ENCODE measurements around the gene CRTC2.

Gene CRTC2

GRCh38 chr1:153932156-153933131 is 26.0 kb downstream of the CRTC2 start:
- Histone ChIP-seq H3K4me3 (replicated peaks; ENCODE audit: insufficient read depth, low read length) (no peak overlapping the region), H3K27ac (replicated peaks) (no peak overlapping the region), H3K27me3 (ENCODE audit: insufficient read depth, poor library complexity, severe bottlenecking) (no peaks in the 10 kb centered on the region)
- TF ChIP-seq CTCF (IDR thresholded peaks at IDR 0.05; ENCODE audit: insufficient read depth, low read length) (no peak), SPI1 (IDR thresholded peaks at IDR 0.05; ENCODE audit: borderline replicate concordance, low read depth) (no peak), REST (IDR thresholded peaks at IDR 0.05; ENCODE audit: insufficient replicate concordance, low read depth) (no peak), POLR2AphosphoS5 (IDR thresholded peaks at IDR 0.05; ENCODE audit: low read depth) (no peak), GABPA (IDR thresholded peaks at IDR 0.05; ENCODE audit: low read depth) (no peak)
- no peak for DNase-seq (ENCODE audit: low read depth in 1 of 2, low spot score in 1 of 2)

GRCh38 chr1:153929981-153930948 is 28.1 kb downstream of the CRTC2 start:
- no peak overlapping the region for H3K4me3 ChIP-seq (replicated peaks; ENCODE audit: insufficient read depth, low read length)
- no peak overlapping the region for H3K27ac ChIP-seq (replicated peaks)
- no peak for TF ChIP-seq CTCF (IDR thresholded peaks at IDR 0.05; ENCODE audit: insufficient read depth, low read length)
- no peak for TF ChIP-seq SPI1 (IDR thresholded peaks at IDR 0.05; ENCODE audit: borderline replicate concordance, low read depth)
- no peak for TF ChIP-seq GABPA (IDR thresholded peaks at IDR 0.05; ENCODE audit: low read depth)
- TF ChIP-seq REST (IDR thresholded peaks at IDR 0.05; ENCODE audit: insufficient replicate concordance, low read depth) = no peak
- TF ChIP-seq POLR2AphosphoS5 (IDR thresholded peaks at IDR 0.05; ENCODE audit: low read depth) = no peak
- no peak for DNase-seq (ENCODE audit: low read depth in 1 of 2, low spot score in 1 of 2)
- no peaks in the 10 kb centered on the region for H3K27me3 ChIP-seq (ENCODE audit: insufficient read depth, poor library complexity, severe bottlenecking)

- no peak for TF ChIP-seq CTCF (IDR thresholded peaks at IDR 0.05; ENCODE audit: insufficient read depth, low read length)
- Histone ChIP-seq H3K27ac (replicated peaks) (no peak overlapping the region), H3K27me3 (ENCODE audit: insufficient read depth, poor library complexity, severe bottlenecking) (no peaks in the 10 kb centered on the region), H3K4me3 (replicated peaks; ENCODE audit: insufficient read depth, low read length) (no peak overlapping the region)
- no peak for DNase-seq (ENCODE audit: low read depth in 1 of 2, low spot score in 1 of 2)
These were observed 29.0 kb downstream of the CRTC2 start for GRCh38 chr1:153929426-153929825.
